GM19099 (cell line): ENCODE results near the gene RHOT2.

Experiments
- POLR2A ChIP-seq: IDR thresholded peaks from 3 replicates; pipeline ENCODE4 v1.6.1; 2011; ENCODE audit warnings: low read depth; ENCODE audit not compliant: insufficient read length; ENCODE audit errors: extremely low read depth

RHOT2 gene

DNA sequence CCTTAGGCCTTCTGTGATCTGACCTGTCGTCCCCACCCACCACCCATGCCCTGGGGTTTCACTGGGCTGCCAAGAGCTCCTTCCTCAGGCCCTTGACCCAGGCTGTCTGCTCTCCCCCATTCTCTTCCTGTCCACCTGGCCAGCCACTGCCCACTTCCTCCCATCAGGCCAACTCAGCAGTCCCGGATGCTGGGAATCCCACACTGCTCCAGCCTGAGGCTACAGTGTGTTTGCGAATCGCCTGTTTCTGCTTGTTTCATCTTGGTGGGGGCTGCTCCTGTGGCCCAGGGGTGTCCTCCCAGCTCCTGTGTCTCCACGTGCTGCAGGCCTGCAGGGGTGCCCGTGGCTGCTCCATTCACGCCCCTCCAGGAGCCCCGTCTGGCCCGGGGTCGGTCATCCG lies 46.1 kb downstream of the RHOT2 start:
- no peak for TF ChIP-seq POLR2A

DNA sequence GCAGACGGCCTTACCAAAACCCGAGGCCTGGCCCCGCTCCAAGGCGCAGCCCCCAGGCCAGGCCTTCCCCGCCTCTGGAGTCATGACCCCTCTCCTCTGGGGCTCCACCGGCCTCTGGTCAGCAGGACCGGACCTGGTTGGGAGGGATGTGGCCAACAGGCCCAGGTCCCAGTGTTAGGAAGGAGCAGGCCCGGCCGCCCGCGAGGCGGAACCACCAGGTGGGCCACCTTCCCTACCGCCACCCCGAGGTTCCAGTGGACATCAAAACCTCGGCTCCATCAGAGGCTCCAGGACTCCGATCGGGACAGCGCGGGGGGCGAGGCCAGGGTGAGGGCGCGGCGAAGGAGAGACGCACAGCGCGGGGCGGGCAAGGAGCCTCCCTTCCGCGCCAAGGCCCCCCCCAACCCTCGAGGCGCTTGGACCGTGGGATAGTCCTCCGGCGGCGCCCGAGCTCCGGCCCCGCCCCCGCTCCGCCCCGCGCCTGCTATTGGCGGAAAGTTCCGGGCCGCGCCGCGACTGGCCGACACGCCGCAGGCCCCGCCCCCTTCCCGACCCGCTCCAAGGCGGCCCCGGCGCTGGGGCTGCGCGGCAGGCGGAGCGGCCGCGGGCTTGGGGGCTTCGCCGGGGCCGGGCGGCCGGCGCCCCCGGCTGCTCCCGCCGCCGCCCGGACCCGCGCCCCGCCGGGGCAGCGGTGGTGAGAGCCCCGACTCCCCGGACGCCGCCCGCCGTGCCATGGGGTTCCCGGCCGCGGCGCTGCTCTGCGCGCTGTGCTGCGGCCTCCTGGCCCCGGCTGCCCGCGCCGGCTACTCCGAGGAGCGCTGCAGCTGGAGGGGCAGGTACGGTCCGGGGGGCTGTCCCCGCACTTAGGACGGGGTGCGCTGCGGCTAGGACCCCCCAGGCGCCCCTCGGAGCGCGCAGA lies 46.9 kb downstream of the RHOT2 start, which contains the start of gene METRN:
METRN (plus strand) TSS at position 561 of the 919 bp plus-strand sequence; CDS start at position 733, 172 bp downstream.
- peak; percentile 18 for TF ChIP-seq POLR2A

DNA sequence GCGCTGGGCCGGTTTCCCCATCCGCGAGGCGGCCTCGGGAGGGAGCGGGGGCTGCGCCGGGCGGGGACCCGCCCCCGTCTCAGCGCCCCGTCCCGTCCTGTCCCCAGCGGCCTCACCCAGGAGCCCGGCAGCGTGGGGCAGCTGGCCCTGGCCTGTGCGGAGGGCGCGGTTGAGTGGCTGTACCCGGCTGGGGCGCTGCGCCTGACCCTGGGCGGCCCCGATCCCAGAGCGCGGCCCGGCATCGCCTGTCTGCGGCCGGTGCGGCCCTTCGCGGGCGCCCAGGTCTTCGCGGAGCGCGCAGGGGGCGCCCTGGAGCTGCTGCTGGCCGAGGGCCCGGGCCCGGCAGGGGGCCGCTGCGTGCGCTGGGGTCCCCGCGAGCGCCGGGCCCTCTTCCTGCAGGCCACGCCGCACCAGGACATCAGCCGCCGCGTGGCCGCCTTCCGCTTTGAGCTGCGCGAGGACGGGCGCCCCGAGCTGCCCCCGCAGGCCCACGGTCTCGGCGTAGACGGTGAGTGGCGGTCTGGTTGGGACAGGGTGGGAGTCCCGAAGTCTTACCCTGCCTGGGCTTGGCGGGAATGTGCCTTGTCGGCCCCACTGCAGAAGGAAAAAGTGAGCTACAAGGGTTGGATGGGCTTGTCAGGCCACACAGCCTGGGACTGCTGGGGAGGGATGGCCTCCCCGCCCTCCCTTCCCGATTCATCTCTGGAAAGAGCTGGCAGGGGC lies 47.7 kb downstream of the RHOT2 start:
- TF ChIP-seq POLR2A, result no peak

DNA sequence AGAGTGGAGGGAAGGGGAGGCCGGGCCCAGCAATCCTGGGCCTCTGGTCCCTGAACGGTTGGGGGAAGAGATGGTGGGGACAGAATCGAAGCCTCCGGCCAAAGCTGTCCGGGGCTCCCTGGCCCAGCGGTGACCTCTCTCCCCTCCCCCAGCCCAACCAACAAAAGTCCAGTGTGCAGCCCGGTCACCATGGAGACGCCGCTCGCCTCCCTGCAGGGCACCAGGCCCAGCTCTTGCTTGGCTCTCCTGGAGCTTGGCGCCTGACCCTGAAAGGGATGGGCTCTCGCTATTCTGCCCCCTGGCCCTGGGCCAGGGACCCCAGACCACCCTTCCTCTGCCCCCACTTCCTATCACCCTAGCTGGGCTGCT lies 48.3 kb downstream of the RHOT2 start:
- no peak for TF ChIP-seq POLR2A

DNA sequence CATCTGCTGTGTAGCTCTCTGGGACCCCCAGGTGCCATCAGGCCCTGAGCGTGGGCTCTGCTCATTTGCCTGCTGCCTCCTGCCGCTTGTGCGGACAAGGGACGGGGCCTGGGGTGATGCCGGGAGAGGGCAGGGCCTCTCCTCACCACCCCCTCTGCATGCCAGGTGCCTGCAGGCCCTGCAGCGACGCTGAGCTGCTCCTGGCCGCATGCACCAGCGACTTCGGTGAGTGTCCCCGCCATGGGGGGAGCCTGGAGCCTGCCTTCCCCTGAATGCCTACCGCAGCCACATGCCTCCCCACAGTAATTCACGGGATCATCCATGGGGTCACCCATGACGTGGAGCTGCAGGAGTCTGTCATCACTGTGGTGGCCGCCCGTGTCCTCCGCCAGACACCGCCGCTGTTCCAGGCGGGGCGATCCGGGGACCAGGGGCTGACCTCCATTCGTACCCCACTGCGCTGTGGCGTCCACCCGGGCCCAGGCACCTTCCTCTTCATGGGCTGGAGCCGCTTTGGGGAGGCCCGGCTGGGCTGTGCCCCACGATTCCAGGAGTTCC lies 48.9 kb downstream of the RHOT2 start:
- TF ChIP-seq POLR2A, result no peak

DNA sequence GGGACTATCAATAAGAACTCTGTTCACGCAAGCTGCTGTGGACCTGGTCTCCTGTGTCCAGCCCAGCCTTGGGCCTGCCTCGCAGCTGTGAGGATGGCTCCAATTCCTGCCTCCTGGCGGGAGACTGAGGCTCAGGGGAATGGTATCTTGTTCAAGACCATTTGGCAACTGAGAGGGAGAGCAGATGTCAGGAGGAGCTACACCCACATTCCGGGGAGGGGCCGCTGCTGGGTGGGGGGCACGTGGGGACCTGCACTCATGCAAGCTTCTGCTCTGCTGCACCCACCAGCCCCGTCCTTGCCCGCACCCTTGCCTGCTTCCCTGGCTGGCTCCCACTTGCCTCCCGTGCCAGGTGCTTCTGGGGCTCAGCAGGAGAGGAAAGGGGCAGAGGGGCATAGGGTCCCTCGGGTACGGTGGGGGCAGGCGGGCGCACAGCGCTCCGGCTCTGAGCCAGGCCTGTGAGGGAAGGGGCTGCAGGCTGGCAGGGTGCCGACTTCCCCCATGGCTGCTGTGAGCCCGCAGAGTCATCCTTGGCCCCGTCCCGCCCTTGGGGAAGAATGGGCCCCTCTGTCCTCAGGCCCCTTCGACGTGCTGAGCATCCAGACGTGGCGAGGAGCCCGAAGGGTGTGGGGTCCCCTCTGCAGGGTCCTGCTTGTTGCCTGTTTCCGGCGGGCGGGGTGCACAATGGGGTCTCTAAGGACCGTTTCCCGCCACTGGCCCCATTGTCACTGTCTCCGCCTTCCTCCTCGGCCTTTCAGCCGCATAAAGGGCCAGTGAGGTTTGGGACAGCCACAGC lies 49.7 kb downstream of the RHOT2 start:
- no peak for TF ChIP-seq POLR2A

DNA sequence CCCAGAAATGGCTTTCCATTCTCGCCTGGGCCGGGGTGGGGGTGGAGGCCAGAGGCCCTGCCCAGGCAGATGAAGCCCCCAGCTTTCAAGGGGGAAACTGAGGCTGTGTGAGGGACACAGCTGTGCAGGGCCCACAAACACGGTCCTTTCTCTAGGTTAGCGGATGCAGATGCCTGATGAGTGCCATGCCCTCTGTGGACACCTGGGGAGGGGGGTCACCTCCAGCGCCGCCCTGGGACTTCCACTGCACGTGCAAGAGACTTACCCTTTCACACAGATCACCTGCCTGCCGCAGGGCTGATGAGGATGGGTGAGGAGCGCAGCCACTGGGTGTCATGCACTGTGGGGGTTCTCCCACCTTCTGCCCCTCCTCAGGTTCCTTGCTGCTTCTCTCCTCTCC lies 50.5 kb downstream of the RHOT2 start:
- no peak for TF ChIP-seq POLR2A

DNA sequence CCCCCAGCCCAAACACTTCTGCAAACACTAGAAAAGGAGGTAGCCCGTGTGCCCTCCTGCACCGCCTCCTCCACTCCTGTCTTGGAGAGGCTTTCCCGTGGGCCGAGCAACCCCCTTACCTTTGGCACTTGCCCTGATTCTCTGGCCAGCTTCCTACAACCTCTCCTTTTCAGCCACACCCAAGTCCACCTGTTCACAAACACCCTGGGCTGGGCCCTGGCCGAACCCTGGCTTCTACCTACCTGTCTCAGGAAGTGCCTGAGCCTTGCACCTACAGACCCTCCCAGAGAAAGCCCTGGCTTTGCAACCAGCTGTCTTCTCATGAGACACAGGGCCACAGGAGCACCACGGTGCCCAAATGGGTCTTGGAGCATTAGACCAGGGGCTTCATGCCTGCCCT lies 51.0 kb downstream of the RHOT2 start:
- no peak for TF ChIP-seq POLR2A

DNA sequence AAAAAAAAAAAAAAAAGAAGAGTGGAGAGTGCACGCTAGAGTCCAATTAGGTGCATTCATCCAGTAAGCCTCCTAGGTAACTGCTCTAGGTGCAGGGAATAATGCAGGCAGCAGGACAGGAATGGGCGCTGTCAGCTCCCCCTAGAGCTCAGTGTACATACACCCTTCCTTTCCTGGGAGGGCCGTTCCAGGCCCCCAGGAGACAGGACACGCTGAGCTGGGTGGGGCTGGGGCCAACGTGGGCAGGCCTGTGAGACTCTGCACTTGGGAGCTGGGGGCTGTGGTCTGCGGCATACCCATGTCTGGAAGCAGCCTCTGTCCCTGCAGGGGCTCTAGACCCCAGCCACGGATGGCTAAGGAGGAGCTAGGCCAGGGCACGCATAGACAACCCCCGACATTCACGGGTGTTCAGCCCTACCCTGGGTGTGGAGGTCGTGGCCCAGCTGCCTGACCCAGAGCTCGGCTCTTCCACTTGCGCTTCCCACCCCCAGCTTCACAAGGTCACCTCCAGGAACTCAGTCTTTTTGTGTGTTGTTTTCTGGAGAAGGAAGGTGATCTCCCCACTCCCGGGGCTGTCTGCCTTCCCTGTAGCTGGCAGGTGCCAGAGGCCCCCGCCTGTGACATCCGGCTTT lies 52.0 kb downstream of the RHOT2 start:
- TF ChIP-seq POLR2A, result no peak

DNA sequence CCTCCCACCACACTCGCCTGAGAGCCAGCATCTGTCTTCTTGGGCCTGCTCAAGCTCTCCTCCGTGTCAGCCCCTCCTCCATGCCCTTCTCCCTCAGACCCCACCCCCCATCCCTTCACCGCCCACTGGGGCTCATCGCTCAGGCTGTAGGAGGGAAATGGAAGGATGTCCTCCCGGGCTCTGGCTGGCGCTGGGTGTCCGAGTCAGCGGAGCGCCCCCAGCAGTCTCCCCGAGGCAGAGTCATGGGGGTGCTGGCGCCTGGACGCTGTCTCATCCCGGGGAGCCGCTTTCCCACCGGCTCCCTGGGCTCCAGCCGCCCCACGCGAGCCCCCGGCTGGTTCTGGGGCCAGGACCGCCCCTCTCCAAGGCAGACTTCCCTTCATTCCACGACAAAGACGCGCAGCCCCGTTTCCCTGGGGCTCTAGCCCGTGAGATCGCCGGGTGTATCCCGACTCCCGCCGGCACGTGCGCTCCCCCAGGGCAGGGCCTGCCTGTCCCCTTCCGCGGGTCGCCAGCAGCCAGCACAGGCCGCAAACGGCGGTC lies 52.6 kb downstream of the RHOT2 start:
- TF ChIP-seq POLR2A, result no peak

DNA sequence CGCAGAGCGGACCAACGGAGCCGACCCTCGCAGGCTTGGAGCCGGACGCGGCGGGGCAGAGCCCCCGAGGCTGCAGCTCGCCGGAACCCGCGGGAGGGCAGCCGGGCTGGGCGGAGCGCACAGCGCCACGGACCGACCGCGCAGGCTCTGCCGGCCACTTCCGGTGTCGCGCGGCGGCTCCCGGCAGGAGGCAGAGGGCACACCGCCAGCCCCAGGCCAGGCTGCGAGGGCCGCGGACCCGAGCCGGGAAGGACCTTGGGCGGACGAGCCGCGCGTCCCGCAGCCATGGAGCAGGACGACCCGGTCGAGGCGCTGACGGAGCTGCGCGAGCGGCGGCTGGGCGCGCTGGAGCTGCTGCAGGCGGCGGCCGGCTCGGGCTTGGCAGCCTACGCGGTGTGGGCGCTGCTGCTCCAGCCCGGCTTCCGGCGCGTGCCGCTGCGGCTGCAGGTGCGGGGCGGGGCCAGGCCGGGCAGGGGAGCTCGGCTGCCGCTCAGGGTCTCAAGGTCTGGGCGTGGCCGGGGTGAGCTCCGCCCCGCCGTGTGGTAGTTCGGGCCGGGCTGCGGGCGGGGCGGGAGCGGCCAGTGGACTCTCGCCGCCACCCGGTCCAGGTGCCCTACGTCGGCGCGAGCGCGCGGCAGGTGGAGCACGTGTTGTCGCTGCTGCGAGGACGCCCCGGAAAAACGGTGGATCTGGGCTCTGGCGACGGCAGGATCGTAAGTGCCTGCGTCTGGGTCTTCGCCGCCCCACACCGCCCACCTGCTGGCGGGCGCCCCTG lies 53.2 kb downstream of the RHOT2 start, which contains the start of gene ANTKMT:
ANTKMT (plus strand) TSS at position 157 of the 775 bp plus-strand sequence; CDS start at position 286, 129 bp downstream.
- TF ChIP-seq POLR2A, result peak; percentile 96

DNA sequence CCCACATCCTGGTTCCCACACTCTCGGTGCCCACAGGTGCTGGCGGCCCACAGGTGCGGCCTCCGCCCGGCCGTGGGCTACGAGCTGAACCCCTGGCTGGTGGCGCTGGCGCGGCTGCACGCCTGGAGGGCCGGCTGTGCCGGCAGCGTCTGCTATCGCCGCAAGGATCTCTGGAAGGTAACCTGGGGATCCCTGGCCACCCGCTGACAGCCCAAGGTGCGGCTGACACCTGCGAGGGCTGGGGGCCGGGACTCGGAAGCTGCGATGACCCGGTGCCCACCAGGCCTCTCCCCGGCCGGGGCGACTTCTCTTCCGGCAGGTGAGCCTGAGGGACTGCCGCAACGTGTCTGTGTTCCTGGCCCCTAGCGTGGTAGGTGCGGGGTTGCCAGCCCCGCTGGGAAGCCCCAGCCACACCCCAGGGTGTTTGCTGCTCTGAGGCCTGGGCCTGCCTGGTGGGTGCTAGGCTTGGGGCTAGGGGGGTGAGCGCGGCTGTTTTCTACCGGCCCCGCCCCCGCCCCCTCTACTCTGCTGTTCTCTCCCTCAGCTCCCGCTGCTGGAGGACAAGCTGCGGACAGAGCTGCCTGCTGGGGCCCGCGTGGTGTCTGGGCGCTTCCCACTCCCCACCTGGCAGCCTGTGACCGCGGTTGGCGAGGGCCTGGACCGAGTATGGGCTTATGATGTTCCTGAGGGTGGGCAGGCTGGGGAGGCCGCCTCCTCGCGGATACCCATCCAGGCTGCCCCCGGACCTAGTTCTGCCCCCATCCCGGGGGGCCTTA lies 54.0 kb downstream of the RHOT2 start:
- no peak for TF ChIP-seq POLR2A

DNA sequence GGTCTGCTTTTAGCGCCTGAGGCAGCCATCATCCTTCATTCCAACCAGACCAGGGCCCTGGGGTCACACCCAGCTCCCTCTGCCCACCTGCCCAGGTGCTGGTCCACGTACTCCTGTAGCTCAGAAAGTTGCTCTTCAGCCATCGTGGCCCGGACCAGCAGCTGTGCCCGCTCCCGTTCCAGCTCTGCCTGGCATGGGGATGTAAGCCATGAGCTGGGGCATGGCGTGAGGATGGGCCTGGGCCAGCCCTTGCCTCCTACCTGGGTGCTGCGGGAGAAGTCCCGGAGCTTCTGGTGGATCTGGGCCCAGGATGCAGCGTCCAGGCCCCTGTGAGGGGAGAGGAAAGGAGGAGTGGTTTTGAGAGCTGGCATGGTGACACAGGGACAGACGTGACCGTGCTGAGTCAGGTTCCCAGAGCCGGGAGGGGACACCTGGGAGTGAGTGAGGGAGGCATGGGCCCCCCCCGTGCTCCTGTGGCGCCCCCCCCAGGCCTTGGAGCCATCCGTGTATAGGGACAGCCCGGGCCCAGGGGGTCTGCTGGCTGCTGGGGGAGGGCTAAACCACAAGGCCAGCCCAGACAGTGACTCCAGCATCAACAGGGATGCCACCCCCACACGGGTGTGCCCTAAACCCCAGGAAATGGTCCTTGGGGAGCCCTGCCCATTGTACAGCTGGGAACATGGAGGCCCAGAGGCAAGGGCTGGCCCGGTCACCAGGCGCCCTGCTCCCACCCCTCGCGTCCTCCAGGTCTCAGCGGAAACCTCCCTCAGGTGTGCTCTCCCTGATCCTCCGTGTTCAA lies 55.1 kb downstream of the RHOT2 start:
- TF ChIP-seq POLR2A, result no peak
